GM12874 (cell line): ENCODE results near the gene GNAZ.

Experiments used
- CTCF ChIP-seq: IDR thresholded peaks from 2 replicates; pipeline ENCODE4 v1.5.1; 2011; ENCODE audit warnings: low read depth, mild to moderate bottlenecking, control low read depth, low read length, moderate library complexity; ENCODE audit not compliant: insufficient read depth

The GNAZ gene

GRCh38 chr22:23053051-23053707 is 17.1 kb upstream of the GNAZ start:
- TF ChIP-seq CTCF = no peak

GRCh38 chr22:23053912-23054530 is 16.3 kb upstream of the GNAZ start:
- TF ChIP-seq CTCF = no peak

- no peak for TF ChIP-seq CTCF
Measured at GRCh38 chr22:23054531-23055257, 15.6 kb upstream of the GNAZ start.

GRCh38 chr22:23055449-23056179 is 14.7 kb upstream of the GNAZ start:
- no peak for TF ChIP-seq CTCF

GRCh38 chr22:23057331-23057730 is 13.0 kb upstream of the GNAZ start:
- TF ChIP-seq CTCF = no peak

GRCh38 chr22:23058063-23058462 is 12.3 kb upstream of the GNAZ start:
- no peak for TF ChIP-seq CTCF
